ENCODE measurements around the gene S100A10. TPM values are rescaled to one million over a fixed set of nuclear protein-coding genes. Genes with fewer than 3 reads are reported as not detected.
A peak's percentile ranks its signal among the peaks of the same experiment; 100 is the strongest.

The S100A10 gene
- polyA plus RNA-seq, 4 donors, result 216 to 626 (median 267) TPM

DNA sequence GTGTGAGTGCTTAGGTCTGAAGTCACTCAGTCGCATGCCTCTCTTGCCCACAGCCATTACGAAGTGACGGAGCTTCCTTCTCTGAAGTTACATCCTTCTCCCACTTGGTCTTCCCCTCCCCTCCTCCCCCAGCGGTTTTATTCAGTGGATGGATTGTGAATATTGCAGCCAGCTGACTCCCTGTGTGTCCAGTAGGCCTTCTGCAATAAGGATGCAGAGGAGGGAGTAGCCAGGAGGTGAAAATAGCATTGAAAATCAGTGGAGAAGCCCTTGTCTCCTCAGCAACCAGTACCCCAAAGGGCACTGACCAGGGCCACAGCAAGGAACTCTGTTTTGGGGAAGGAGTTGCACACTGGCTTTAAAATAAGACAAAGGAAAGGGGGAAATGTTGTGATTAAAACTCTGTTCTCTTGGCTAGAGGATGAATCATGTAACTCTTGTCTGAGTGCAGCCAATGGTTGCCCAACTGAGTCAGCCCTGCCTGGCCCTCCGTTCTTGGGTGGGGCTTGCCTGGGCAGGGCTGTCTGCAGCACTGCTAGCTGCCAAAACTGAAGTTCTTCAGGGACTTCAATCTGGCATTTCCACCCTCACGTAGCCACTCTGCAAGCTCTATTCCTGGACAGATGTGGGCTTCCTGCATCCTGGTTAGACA, 4.3 kb downstream of the S100A10 start:
- no peak for DNase-seq (ENCODE audit: low read depth in 4 of 4, low spot score in 3 of 4)

DNA sequence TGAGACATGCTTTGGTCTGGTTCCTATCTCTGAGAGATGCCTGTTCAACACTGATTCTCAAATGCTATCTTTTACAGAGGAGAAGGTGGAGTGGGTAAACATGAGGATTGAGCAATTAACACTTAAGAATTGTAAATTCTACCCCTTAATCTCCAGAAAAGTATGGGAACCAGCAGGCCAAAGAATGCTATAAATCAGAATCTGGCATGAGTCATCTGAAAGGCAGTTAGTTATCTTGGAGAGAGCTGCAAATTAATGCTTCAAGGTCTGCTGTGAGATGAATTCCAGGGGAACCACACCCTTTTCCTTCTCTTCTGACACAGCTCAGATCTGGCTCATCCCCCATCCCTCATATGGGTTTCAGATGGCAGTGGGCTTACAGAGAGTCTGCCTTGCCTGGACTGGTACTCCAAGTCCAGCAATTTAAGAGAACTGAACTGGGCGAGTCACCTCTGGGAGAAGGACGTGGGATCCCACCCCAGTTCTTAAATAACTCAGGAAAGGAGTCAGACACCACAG, 5.2 kb downstream of the S100A10 start:
- DNase-seq (ENCODE audit: low read depth in 4 of 4, low spot score in 3 of 4), result no peak

DNA sequence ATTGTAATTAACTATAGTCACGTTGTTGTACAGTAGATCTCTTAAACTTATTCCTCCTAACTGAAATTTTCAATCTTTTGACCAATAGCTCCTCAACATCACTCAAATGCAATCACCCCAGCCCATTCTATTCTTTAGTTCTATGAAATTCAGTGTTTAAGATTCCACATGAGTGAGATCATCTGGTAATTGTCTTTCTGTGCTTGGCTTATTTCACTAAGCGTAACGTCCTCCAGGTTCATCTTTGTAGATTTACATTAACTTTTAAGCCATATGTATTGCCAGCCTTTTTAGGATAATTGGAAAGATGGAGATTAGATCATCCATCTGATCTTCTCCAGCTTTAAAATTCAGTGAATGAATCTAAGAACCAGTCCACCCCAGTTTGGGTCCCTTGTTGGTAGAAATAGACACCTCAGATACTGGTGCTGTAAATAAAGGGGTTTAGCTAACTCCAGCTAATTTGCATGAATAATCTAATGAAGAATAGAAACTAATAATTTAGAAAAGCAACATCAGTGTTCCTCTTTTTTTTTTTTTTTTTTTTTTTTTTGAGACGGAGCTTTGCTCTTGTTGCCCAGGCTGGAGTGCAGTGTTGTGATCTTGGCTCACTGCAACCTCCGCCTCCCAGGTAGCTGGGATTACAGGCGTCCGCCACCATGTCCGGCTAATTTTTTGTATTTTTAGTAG, 7.0 kb downstream of the S100A10 start:
- DNase-seq (ENCODE audit: low read depth in 4 of 4, low spot score in 3 of 4), result no peak

DNA sequence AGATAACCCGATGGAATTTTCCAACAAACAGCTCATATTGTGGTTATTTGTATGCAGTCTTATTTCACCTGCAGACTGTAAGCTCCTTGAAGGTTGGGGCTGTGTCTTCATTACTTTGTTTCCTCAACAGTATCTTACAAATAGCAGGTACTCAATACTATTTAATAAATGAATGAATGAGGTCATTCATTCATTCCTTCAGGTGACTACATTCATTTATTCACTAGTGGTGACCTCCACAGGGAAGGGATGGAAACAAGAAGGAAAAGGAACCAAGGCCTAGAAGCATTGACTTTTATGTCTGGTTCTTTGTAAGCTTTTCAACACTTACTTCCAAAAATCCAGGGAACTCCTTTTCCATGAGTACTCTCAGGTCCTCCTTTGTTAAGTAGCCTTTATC, 7.9 kb downstream of the S100A10 start:
- DNase-seq (ENCODE audit: low read depth in 4 of 4, low spot score in 3 of 4), result no peak

DNA sequence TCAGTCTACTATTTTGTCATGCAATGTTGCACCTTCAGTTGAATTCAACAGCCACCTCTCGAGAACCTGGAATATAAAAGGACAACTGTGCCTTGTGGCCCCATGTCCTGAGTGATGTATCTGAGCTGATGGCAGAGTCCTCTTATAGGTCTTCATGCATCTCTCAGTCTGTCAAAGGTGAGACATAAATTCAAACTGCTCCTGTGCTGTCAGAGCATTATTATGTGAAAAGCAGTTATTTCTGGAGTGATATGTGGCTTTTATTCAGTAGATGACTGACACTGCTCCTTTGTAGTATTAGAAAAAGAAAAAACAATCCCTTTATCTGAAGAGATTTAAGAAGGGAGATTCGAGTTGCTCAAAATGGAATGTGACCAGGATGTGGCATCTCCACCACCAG, 8.4 kb downstream of the S100A10 start:
- no peak for DNase-seq (ENCODE audit: low read depth in 4 of 4, low spot score in 3 of 4)

DNA sequence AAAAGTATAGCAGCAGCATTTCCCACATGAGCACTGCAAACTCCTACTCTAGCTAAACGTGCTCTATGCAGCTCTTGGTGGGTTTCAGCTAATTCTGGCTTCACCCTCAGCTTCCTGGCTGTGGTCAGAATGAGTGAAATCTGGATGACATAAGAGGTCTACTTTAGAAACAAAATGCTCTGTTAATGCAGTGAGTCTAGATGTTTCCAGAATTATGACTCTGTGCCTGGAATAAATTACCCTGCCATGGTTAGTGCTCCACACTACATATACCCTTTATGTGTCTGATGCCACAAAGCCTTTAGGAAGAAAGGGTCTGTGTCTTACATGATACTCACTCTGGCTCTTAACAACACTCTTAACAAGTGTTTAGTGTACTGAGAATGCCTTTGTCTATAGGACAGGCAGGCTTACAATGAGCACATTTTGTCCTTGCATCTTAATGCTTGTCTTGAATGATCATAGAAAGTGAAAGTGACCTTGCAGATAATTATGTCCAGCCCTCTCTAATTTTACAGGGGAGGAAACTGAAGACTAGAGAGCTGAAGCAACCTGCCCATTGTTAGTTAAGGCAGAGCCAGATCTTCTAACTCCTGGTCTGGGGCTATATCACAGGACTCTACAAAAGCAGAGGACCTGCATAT, 9.2 kb downstream of the S100A10 start:
- DNase-seq (ENCODE audit: low read depth in 4 of 4, low spot score in 3 of 4), result no peak

DNA sequence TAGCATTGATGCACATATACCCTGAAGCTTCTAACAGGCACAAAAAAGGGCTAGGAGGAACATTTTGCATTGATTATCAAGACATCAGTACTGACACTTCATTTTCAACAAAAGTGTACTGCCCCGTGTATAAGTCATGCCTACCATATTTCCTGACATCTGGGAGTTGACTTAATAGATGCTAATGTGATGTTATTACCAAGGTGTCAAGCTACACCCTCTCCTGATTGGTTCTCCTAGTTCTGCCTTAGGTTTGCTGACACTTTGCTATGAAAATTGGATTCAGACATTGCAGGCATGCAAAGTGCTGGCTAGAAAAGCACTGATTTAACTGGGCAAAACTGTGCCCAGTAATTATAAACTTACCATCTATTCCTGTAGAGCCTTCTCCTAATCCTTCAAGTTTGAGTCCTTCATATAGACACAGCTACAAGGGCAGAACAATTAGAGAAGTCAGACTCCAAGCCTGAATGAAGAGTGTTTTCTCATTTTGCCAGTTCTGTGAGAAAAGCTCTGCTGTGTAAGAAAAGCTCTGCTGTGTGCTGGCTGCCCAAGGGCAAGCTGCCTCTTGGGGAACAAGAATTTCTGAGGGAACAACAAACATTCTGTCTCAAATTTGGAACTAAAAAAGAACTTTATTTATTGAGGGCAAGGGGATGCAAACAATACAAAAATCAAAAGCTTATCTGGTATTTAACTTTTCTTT, 11.2 kb downstream of the S100A10 start:
- DNase-seq (ENCODE audit: low read depth in 4 of 4, low spot score in 3 of 4), result no peak

DNA sequence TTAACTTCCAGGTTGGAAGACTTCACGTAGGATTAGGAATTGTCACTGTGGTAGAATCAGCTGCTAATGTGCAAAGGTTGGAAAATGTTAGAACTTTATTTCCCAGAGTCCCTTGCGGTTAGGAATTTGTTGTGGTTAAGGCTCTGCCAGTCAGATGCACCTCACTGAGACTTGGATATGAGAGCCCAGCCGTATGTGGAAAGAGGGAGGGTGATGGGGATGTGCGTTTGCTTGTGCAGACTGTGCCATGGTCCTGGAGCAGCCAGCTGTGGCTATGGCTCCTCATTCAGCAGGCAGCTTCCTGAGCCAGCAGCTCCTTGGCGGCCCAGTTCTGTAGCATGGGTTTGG, 12.5 kb downstream of the S100A10 start:
- DNase-seq (ENCODE audit: low read depth in 4 of 4, low spot score in 3 of 4), result no peak

DNA sequence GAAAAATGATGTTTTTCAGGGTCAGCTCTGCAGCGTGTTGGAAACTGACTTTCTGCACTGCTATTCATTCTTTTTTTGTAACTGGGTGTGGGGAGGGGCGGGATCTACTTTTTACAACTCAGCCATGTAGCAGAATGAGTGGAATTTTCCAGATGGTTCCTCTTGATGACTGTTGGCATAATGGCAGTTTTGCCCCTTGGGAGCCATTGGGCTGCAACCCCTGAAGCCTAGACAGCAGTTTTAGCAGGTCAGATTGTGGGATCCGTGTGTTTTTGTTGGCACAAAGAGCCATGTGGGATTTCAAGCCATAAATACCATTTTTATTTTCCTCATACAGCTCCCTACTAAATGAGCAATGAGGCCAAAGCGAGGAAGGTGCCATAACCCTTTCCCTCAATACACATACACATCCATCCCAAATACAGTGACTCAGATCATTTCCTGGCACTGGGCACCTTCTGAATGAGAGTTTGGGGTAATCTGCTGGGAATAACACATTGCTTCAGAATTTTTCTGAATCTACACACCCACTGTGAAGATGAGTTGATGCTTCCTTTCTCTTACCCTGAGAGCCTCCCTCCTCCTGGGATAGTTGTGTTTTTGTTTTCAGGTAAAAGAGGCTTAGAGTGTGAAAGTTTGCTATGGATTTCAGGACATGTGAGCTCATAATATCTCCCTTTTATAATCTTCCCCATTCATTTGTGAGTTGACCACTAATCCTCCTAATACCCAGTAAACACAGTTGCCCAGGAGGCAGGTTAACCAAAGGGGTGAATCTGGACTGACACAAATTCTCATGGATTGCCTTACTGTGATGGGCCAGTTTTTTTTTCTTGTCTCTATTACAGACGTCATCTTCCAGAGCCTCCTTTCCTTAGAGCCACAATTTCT, 13.1 kb downstream of the S100A10 start:
- DNase-seq (ENCODE audit: low read depth in 4 of 4, low spot score in 3 of 4), result no peak

DNA sequence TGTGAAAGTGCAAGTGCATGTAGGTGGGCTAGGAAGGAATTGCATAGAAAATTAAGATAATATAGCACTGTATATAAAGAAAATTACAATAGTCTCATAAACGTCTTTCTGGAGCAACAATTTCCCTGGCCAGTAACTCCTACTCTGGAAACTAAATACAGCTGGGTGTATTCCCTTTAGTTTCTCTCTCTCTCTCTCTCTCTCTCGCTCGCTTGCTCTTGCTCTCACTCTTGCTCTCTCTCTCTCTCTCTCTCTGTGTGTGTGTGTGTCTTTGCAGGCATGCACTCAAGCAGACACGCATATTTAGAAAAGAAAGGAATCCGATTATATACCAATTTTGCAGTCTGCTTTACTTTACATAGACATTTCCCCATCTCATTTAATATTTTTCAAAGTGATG, 14.7 kb downstream of the S100A10 start:
- no peak for DNase-seq (ENCODE audit: low read depth in 4 of 4, low spot score in 3 of 4)

DNA sequence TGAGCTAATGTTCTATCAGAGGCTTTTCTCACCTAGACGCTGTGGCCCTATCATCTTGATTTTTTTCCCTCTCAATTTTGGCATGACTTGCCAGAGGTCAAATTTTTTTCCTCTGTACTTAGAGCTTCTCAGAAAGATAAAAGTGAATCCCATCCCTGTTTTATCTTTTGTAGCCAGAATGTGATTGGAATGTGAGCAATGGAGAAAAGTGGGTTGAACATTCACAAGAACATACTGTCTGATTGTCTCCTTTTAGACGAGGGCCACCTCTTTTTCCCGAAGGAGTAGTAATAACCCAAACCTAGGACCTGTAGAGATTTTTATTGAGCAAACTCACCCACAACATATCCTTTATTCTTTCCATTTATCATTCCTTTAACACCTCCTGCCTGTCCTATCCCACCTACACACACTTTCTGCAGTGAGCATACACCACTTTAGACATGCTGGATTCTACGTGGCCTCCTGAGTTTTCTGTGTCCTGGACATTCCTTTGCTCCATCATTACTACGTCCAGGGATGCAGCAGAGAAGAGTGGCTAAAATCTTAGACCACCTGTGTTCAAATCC, 15.9 kb downstream of the S100A10 start:
- no peak for DNase-seq (ENCODE audit: low read depth in 4 of 4, low spot score in 3 of 4)

DNA sequence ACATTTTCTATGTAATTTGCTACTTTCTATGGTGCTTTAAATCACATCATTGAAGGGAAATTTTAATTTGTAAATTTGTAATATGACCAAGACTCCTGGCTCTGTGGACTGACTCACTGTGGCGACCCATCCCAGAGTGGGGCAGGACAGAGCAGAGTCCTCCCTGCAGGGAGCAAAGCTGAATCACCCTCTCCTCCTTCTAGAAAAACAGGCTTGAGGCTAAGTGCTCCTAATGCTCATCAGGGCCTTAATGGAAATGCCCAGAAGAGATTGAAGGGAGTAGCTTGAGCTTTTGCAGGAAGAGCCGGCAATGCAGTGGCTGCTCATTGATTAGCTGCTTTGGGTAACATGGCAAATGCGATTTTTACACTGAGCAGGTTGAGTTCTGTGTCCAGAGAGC, 16.8 kb downstream of the S100A10 start:
- no peak for DNase-seq (ENCODE audit: low read depth in 4 of 4, low spot score in 3 of 4)

DNA sequence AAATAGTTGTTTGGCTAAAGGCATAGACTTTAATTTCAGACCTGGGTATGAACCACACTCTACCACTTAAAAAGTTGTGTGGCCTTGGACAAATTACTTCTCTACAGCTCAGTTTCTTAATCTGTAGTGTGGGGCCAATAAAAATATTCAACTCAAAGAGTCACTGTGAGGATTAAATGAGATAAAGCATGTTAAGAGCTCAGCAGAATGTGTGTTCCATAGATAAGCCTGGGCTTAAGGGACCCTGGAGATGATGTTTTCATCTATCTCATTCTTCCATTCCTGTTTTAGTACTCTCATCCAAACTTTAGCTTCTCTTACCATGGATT, 17.7 kb downstream of the S100A10 start:
- no peak for DNase-seq (ENCODE audit: low read depth in 4 of 4, low spot score in 3 of 4)

DNA sequence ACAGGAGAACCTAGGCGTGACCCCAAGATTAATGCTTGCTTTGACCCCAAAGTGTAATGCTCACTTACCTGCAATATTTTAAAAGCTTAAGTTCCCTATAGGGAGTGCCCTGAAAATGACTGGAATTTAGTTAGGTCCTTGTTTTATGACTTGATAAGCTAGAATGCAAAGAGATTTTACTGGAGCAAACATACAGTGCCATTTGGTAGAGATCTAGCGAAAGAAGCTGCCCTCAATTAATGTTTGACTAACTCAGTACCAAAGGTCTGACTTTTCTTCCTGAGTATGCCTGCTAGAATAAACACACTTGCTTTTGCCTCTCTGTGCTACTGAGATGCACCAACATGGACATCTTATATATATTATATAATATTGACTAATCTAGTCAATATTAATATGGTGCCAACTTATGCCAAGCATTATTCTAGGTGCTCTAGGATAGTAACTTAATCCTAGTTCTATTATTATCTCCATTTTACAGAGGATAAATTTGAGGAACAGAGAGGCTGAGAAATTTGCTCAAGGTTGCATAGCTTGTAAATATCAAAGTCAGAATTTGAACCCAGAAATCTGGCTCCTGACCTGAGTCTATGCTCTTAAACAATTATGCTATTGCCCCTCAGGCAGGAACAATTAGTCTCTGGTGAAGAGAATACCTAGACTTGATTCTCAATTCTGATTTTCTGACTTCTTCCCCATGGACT, 18.2 kb downstream of the S100A10 start:
- no peak for DNase-seq (ENCODE audit: low read depth in 4 of 4, low spot score in 3 of 4)

DNA sequence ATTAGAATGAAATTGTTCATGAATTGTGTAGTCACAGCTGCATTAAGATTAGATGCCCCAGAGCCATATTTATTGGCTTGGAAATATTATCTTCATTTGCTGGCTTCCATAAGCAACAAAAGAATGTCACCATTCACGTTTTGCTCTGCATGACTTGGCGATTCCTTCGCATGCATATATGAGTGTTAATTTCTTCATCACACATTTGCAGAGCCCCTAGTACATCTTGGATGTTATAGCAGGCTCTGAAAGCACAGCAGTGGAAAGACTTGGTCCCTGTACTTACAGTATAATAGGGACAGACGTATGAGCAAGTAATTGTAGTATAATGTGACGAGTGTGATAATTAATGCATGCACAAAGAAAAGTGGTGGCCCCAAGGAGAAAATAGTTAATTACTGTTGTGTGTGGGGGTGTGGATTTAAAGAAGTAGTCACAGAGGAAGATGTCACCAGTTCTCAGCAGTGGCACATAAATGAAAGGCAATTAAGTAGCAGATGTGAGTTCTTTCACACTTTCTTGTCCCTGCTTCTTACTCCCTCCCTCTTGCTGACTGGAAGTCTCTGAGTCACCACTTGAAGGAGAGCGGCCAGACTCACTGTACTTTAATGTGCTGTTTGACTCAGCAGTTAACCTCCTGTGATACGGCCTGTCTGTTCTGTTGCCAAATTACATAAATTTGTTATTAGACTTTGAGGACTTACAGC, 21.0 kb downstream of the S100A10 start:
- DNase-seq (ENCODE audit: low read depth in 4 of 4, low spot score in 3 of 4), result peak; percentile 66 to 76 (median 71)

DNA sequence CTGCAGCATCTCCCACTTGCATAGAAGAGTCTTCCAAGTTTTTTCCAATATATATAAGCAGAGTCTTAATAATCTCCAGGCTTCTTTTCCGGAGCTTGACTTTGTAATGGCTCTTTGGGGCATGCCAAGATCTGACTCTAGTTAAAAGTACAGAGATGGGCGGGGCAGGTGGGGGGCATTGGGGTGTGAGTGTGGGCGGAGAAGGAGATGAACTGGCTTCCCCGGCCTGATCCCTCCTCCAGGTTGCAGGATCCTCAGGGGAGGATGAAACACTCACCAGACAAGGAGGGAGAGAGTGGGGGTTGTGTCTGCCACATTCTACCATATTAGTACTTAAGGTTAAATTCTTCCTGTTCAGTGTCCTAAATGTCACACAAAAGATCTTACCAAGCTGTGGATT, 23.0 kb downstream of the S100A10 start:
- DNase-seq (ENCODE audit: low read depth in 4 of 4, low spot score in 3 of 4), result no peak

DNA sequence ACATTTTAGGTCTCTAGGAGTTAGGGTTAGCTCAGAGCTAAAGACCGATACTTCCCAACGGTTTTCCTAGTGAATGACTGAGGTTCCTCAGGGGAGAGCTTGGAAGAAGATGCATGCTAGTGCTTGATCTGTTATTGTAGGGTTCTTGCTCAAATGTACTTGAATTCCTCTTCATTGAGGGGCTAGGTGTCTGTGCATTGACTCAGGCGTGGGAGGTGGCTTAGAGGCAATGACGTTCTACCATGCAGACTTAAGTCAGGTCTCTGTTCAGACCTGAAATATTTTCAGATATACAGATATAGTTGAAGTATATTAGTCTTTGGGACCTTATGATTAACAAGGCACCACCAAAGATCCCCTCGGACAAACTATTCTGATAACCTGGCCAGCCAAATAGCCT, 23.5 kb downstream of the S100A10 start:
- no peak for DNase-seq (ENCODE audit: low read depth in 4 of 4, low spot score in 3 of 4)

DNA sequence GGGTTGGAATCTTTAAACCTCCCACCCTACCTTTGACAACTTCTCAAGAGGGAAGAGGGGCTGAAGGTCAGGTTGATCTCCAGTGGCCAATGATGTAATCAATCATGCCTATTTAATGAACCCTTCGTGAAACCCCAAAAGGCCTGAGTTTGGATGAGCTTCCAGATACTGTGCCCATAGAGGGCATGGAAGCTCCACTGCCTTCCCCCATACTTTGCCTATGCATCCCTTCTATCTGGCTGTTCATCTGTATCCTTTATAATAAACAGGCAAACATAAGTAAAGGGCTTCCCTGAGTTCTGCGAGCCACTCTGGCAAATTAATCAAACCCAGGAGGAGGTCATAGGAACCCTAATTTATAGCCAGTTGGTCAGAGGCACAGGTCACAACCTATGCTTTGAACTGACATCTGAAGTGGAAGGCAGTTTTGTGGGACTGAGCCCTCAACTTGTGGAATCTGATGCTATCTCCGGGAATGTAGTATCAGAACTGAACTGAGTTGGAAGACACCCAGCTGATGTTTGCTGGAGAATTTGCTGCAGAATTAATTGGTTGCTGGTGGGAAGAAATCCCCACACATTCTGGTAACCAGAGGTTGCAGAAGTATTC, 24.8 kb downstream of the S100A10 start:
- no peak for DNase-seq (ENCODE audit: low read depth in 4 of 4, low spot score in 3 of 4)

DNA sequence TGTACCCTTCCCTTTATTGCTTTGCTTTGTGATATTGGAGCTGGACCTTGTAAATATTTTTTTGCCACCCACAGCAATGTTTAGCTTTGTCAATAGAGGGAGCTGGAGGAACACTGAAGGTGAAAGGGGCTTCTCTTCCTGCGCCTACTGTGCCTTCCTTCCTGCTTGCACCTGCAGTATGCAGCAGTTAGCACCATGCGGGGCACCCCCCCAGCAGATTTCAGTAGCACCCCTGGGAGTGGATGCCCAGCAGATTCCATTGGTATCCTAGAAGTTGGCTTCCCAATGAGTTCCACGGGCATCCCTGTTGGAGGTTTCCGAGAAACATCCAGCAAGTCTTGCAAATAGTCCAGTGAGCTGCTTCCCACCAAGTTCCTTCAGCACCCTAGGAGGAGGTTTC, 25.6 kb downstream of the S100A10 start:
- DNase-seq (ENCODE audit: low read depth in 4 of 4, low spot score in 3 of 4), result no peak
